ENCODE results near the gene PITPNM3.
"Not testable (repeated sequence)": the region's sequence is repeated elsewhere in the genome, so short reads cannot be mapped to it uniquely, and the experiment has no call there.

Gene PITPNM3

DNA sequence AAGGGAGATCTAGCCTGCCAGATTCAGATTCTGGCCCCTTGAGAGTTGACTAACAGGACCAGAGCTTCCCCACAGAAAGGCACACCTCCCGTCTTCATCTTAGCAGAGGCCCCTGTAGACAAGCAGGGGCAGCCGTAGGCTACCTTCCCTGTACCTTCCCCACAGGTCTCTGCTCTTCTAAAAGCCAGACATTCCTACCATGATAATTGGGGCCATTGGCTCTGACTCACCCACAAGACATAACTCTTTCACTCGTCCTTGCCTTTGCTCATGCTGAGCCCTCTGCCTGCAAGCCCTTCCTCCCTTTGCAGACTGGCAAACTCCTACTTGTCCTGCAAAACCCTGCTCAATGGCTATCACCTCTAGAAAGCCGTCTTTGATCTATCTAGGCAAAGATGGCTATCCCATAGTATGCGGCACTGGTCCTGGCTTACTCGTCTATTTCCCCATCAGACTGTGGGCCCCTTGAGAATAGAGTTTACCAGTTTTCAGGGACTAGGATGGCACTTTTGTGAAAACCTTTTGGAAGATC, 68.3 kb downstream of the PITPNM3 start:
- DNase-seq (ENCODE audit: extremely low spot score) = no peak
- CTCF ChIA-PET = interaction anchor here (1.5 kb wide), 1 partner anchor 16 kb away, joined by 8 read pairs; no protein-coding TSS in a partner anchor

DNA sequence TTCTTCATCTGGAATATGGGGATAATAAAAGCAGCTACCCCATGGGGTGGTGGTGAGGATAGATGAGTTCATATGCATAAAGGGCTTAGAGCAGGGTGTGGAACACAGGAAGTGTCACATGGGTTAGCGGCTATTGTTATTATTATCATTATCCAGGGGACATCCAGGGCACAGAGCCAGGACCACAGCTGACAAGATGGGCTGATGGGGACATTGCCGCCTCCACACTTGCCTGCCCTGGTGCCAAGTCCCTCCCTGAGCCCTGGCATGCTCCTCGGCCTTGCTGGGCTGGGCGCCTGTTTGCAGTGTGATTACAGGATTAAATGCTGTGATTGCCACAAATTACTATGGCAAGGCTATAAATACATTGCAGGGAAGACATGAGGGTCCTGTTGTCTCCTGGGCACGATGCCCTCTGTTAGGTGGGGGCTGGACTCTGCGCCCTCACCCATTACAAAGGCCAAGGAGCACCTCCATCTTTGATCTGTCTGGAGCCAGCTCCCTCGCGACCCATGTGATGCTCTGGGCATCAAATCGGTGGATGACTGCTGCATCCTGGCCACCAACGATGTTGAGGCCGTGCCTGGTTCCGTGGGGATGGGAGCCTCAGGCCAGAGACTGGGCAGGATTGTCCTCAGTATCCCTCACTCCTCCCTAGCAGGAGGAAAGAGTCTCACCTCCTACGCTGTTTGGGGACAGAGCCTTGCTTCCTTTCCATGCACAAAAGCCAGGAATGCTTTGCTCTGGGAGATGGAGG, 68.9 kb downstream of the PITPNM3 start:
- ChIA-PET CTCF (interaction anchor here (5.4 kb wide), 1 partner anchor 14 kb away, joined by 41 read pairs; no protein-coding TSS in a partner anchor), POLR2A (no interaction called here)
- no peak for DNase-seq (ENCODE audit: extremely low spot score)
- TF ChIP-seq, protein P1, sequence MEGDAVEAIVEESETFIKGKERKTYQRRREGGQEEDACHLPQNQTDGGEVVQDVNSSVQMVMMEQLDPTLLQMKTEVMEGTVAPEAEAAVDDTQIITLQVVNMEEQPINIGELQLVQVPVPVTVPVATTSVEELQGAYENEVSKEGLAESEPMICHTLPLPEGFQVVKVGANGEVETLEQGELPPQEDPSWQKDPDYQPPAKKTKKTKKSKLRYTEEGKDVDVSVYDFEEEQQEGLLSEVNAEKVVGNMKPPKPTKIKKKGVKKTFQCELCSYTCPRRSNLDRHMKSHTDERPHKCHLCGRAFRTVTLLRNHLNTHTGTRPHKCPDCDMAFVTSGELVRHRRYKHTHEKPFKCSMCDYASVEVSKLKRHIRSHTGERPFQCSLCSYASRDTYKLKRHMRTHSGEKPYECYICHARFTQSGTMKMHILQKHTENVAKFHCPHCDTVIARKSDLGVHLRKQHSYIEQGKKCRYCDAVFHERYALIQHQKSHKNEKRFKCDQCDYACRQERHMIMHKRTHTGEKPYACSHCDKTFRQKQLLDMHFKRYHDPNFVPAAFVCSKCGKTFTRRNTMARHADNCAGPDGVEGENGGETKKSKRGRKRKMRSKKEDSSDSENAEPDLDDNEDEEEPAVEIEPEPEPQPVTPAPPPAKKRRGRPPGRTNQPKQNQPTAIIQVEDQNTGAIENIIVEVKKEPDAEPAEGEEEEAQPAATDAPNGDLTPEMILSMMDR (IDR thresholded peaks at IDR 0.05; ENCODE audit: control extremely low read depth, extremely low read depth, low read depth, missing control alignments) = no peak

More for the DNA sequence above, 68.3 kb downstream of the PITPNM3 start:
- POLR2A ChIA-PET = no interaction called here
- TF ChIP-seq, protein P1 (IDR thresholded peaks at IDR 0.05; ENCODE audit: control extremely low read depth, extremely low read depth, low read depth, missing control alignments) = no peak

DNA sequence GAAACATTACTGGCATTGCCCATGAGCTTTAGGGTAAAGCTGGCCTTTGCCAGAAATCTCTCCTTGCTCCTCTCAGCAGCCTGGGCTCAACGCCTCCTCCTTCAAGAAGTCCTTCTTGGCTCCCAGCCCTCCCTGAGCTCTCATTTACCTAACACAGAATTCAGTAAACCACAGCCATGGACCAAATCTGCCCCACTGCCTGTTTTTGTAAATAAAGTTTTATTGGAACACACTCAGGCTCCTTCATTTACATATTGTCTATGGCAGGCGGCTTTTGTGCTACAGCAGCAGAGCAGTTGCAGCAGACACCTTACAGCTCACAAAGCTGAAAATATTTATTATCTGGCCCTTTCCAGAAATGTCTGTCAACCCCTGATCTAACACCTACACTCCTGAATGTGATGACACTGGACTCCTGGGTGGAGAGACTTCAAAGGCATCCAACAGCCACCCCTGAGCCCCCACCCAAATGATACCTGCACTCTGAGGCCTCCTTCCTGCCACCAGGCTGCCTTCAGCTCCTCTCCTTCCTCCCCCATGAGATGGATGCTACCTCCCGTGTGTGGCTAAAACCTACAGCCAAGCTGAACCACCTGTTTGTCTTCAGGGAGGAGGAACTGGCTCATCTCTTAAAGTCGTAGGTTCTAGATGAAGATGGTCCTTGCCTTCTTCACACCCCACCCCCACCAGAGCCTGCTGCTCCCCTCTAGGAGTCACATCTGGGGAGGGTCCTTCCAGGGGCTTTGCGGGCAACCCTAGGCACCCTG, 70.5 kb downstream of the PITPNM3 start:
- no peak for DNase-seq (ENCODE audit: extremely low spot score)
- ChIA-PET CTCF (interaction anchor here (5.4 kb wide), 1 partner anchor 12 kb away, joined by 41 read pairs; no protein-coding TSS in a partner anchor), POLR2A (no interaction called here)
- TF ChIP-seq, protein P1 (IDR thresholded peaks at IDR 0.05; ENCODE audit: control extremely low read depth, extremely low read depth, low read depth, missing control alignments) = no peak

DNA sequence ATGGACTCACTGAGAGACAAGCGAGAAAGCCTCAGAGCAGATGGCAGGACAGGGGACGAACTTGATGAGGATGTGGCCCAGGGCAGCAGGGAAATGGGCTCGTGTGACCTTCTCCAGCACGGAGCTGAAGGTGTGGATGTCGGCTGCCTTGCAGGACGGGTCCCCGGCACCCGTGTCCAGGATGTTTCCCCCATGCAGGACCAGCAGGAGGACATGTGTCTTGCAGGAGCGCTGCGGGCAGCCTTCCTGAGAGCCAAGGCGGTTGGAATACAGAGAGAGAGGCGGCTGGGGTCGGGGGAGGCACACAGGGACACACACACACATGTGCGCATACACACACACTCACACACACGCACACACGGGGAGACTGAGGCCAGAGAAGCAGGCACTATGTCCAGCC, 72.8 kb downstream of the PITPNM3 start:
- CTCF ChIA-PET = interaction anchor here (0.9 to 5.4 kb wide), 2 partner anchors 10 to 552 kb away, joined by 3 to 41 read pairs; partner anchors contain the start of gene SLC16A13
- no peak for DNase-seq (ENCODE audit: extremely low spot score)
- TF ChIP-seq, protein P1 (IDR thresholded peaks at IDR 0.05; ENCODE audit: control extremely low read depth, extremely low read depth, low read depth, missing control alignments) = no peak
- POLR2A ChIA-PET = no interaction called here

DNA sequence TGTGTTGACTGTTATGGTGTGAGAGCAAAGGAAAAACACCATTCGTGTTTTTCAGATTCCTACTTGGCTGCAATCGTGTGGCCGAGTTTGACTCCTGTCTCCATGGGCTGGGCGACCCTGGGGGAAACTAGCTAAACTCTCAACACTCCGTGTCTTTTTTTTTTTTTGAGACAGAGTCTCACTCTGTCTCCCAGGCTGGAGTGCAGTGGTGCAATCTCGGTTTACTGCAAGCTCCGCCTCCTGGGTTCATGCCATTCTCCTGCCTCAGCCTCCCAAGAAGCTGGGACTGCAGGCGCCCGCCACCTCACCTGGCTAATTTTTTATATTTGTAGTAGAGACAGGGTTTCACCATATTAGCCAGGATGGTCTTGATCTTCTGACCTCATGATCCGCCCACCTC, 73.6 kb downstream of the PITPNM3 start:
- DNase-seq (ENCODE audit: extremely low spot score); POLR2A ChIA-PET: not testable (repeated sequence)
- CTCF ChIA-PET = interaction anchor here (5.4 kb wide), 1 partner anchor 9 kb away, joined by 41 read pairs; no protein-coding TSS in a partner anchor

DNA sequence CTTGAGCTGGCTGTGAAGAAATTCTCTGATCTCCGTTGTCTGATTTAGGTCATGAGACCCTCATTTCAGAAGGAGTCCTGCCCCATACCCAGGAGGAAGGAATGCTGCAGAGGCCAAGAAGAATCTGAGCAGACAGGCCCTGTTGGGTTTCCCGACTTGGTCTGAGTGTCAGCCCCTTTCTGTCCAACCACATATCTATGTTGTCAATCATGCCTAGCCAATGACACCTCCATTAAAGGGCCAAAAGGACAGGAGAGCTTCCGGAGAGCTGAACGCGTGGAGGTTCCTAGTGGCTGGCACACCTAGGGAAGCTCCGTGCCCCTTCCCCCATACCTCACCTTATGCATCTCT, 74.3 kb downstream of the PITPNM3 start:
- CTCF ChIA-PET = interaction anchor here (1.4 to 5.4 kb wide), 2 partner anchors 8 to 15 kb away, joined by 3 to 41 read pairs; no protein-coding TSS in a partner anchor
- POLR2A ChIA-PET = interaction anchor here (0.7 kb wide), 1 partner anchor 40 kb away, joined by 3 read pairs; no protein-coding TSS in a partner anchor
- DNase-seq (ENCODE audit: extremely low spot score) = no peak
- TF ChIP-seq, protein P1 (IDR thresholded peaks at IDR 0.05; ENCODE audit: control extremely low read depth, extremely low read depth, low read depth, missing control alignments) = no peak

All from GM10248 (cell line).